OCI-LY3 (cell line): ENCODE measurements around the gene TDRD7.

ENCODE experiments used
- EZH2phosphoT487 ChIP-seq: fragments of 200-600 bp; shearing (Covaris generic); IDR thresholded peaks from 2 replicates; pipeline ENCODE4 v1.6.1; 2018; ENCODE audit warnings: antibody characterized with exemption, mixed run types, low read depth
- TF ChIP-seq, protein P1 (sequence below): fragments of 200-600, 300-600 bp; sonication (generic); IDR thresholded peaks from 2 replicates; pipeline ENCODE4 v1.5.1; 2014; ENCODE audit warnings: antibody characterized with exemption, low read length, low read depth

DNA sequence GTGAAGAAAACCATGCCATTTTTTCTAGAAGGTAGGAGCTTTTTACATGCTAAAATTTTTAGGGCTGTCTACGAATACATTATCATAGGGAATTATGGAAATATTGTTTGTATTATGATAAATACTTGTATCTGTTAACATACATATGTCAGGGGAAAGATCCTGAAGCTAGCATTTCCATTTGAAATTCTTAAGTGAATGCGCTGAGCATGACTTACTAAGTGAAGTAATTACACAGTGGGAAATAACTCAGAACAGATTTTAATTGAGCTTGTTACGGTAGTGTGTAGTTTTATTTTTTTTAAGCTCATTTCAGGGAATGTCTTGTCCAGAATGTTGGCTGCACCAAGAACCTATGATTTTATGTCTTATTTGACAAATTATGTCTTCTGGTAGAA is 19.1 kb downstream of the TDRD7 start:
- TF ChIP-seq, protein P1, sequence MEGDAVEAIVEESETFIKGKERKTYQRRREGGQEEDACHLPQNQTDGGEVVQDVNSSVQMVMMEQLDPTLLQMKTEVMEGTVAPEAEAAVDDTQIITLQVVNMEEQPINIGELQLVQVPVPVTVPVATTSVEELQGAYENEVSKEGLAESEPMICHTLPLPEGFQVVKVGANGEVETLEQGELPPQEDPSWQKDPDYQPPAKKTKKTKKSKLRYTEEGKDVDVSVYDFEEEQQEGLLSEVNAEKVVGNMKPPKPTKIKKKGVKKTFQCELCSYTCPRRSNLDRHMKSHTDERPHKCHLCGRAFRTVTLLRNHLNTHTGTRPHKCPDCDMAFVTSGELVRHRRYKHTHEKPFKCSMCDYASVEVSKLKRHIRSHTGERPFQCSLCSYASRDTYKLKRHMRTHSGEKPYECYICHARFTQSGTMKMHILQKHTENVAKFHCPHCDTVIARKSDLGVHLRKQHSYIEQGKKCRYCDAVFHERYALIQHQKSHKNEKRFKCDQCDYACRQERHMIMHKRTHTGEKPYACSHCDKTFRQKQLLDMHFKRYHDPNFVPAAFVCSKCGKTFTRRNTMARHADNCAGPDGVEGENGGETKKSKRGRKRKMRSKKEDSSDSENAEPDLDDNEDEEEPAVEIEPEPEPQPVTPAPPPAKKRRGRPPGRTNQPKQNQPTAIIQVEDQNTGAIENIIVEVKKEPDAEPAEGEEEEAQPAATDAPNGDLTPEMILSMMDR = no peak
- TF ChIP-seq EZH2phosphoT487 = no peak
